GM10266 (cell line): Measurements from ENCODE around the gene ADAMTS2.

Experiments used
- DNase-seq: peaks from one replicate; pipeline ENCODE4 v3.0.0; 2012; ENCODE audit errors: extremely low spot score
- CTCF ChIP-seq: IDR thresholded peaks from 2 replicates; pipeline ENCODE4 v1.5.1; 2012; ENCODE audit warnings: mild to moderate bottlenecking, low read depth; ENCODE audit not compliant: control insufficient read depth, insufficient read depth; ENCODE audit errors: missing control alignments

The ADAMTS2 gene

DNA sequence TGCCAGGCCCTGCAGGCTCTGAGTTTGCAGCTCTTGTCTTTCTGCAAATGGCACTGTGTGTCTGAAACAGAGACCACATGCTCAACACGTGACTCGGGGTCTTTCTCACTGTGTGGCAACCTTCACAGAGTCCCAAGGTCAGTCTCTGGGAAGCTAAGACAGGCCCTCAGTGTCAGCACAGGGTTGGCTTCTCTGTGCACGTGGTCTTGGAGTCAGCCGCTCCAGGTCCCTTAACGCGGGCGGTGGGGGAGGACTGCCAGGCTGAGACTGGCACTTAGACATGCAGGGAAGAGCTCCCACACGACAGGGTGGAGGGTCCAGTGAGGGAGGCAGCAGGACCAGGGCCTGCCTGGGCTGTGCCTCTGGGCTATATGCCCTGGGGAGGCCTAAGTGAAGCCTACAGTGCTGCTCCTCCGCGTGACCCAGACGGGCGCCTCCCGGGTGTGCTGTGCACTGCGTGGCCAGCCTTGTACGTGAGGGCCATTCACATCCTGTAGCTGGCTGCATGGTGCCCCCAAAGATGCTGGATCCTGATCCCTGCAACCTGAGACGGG is 76.8 kb downstream of the ADAMTS2 start:
- no peak for DNase-seq
- no peak for TF ChIP-seq CTCF

- no peak for TF ChIP-seq CTCF
- no peak for DNase-seq
These were observed 77.6 kb downstream of the ADAMTS2 start for GRCh38 chr5:179267671-179268083.

DNA sequence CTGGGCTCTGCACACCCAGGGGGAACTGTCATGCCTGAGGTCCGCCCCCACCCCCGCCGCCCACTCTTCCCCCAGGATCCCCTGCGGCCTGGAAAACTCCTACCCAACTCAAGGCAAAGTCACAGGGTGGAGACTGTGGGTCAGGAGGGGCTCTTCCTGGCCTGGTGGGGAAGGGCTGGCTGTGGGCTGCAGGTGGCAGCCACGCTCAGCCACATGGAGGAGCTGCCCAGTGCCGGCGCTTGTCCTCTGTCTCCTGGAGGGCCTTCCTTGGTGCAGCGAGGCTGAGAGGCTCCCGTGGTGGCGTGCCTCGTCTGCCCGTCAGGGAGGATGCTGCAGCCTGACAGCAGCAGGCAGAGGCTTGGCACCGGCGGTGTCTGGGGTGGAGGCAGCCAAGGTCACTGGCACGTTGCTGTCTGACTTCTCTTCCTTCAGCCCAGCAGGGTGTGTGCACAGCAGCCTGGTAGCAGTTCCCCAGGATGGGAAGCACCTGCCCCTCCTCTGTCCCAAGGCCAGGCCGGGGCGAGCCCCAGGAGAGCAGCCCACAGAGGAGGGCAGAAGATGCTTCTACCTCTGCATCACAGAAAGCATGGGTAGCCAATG is 78.1 kb downstream of the ADAMTS2 start:
- TF ChIP-seq CTCF = no peak
- no peak for DNase-seq

GRCh38 chr5:179266291-179267070 is 78.8 kb downstream of the ADAMTS2 start:
- no peak for DNase-seq

GRCh38 chr5:179265514-179266290 is 79.6 kb downstream of the ADAMTS2 start:
- TF ChIP-seq CTCF = no peak
- DNase-seq = no peak

More at GRCh38 chr5:179266291-179267070, 78.8 kb downstream of the ADAMTS2 start:
- no peak for TF ChIP-seq CTCF

DNA sequence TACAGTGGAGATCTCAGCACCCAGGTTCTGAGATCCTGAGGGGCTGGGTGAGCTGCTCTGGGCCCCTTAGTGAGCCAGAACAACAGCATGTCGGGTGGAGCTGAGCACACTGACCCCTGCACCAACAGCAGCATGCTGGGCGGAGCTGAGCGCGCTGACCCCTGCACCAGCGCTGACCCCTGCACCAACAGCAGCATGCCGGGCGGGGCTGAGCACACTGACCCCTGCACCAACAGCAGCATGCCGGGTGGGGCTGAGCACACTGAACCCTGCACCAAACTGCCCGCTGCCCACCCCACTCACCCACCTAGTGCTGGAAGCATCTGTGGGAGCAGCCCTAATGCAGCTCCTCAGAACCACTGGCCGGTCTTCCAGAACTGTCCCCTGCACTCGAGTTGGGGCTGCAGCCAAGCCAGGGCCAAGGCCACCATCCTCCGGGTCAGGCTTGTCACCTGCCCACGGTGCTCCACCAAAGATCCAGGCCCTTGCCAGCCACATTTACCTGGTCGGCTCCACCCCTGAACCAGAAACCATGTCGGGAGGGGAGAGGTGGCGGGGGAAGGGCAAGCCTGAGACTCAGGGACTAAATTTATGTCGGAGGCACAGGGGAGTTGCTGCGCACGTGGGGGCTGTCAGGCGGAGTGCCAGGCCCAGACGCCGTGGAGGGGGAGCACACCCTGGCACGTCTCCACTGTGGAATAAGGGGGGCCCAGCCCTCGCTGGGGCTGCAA is 80.3 kb downstream of the ADAMTS2 start:
- TF ChIP-seq CTCF = no peak
- no peak for DNase-seq
